Measurements from ENCODE around the gene KLK1. TPM values are rescaled to one million over a fixed set of nuclear protein-coding genes. Genes with fewer than 3 reads are reported as not detected.
"Not testable (repeated sequence)": the region's sequence is repeated elsewhere in the genome, so short reads cannot be mapped to it uniquely, and the experiment has no call there.

Gene KLK1
- total and polyA plus RNA-seq, 4 donors, result 0.25 to 0.92 (median 0.83) TPM; not detected in 1

- Histone ChIP-seq H3K9ac (ENCODE audit: insufficient read depth in 1 of 2, low read length in 2 of 2) (no peak overlapping the region), H3K9me3 (ENCODE audit: control insufficient read depth in 4 of 4, insufficient read depth in 3 of 4, low read length in 3 of 4) (no peaks in the 10 kb centered on the region), H3K27me3 (ENCODE audit: control insufficient read depth in 3 of 3, insufficient read depth in 3 of 3, low read length in 2 of 3) (no peaks in the 10 kb centered on the region), H3K27ac (ENCODE audit: low read depth in 1 of 2, low read length in 1 of 2) (no peak overlapping the region), H3K4me3 (no peak overlapping the region), H3K36me3 (ENCODE audit: control insufficient read depth in 4 of 4, insufficient read depth in 4 of 4, low read length in 4 of 4) (peaks cover 0 to 8% (median 0%) of the 10 kb centered on the region in 4 donors), H3K4me1 (ENCODE audit: control insufficient read depth in 5 of 5, insufficient read depth in 5 of 5, low read length in 5 of 5) (no peaks in the 10 kb centered on the region)
- no peak for TF ChIP-seq CTCF (IDR thresholded peaks at IDR 0.05; ENCODE audit: control extremely low read depth, extremely low read depth)
- ATAC-seq (ENCODE audit: insufficient read depth, low FRiP score) (no peak), DNase-seq (peak in 2 of 3 donors; percentile 33 to 55)
- WGBS, 2 donors, result 91 to 93% methylated on average over 6 of the region's 6 CpGs
Observed at GRCh38 chr19:50790922-50791467, 32.6 kb downstream of the KLK1 start.

GRCh38 chr19:50790396-50790795 is 33.2 kb downstream of the KLK1 start, which contains the start of gene ACP4:
TSS of gene ACP4 (plus strand) at chr19:50790415. CDS start at chr19:50790415, 0 bp downstream.
- Histone ChIP-seq H3K9me3 (ENCODE audit: control insufficient read depth in 4 of 4, insufficient read depth in 3 of 4, low read length in 3 of 4) (no peaks in the 10 kb centered on the region), H3K9ac (ENCODE audit: insufficient read depth in 1 of 2, low read length in 2 of 2) (no peak within 1 kb of the TSS), H3K27ac (ENCODE audit: low read depth in 1 of 2, low read length in 1 of 2) (no peak within 1 kb of the TSS), H3K36me3 (ENCODE audit: control insufficient read depth in 4 of 4, insufficient read depth in 4 of 4, low read length in 4 of 4) (peaks cover 0 to 3% (median 0%) of the 10 kb centered on the region in 4 donors), H3K4me1 (ENCODE audit: control insufficient read depth in 5 of 5, insufficient read depth in 5 of 5, low read length in 5 of 5) (no peaks in the 10 kb centered on the region), H3K4me3 (no peak within 1 kb of the TSS), H3K27me3 (ENCODE audit: control insufficient read depth in 3 of 3, insufficient read depth in 3 of 3, low read length in 2 of 3) (no peaks in the 10 kb centered on the region)
- 86 to 95% methylated on average over 15 of the region's 15 CpGs for WGBS, 2 donors
- TF ChIP-seq CTCF (IDR thresholded peaks at IDR 0.05; ENCODE audit: control extremely low read depth, extremely low read depth), result no peak
- DNase-seq (no peak), ATAC-seq (ENCODE audit: insufficient read depth, low FRiP score) (no peak)

- ATAC-seq (ENCODE audit: insufficient read depth, low FRiP score) (no peak), DNase-seq (no peak)
- no peaks in the 10 kb centered on the region for H3K9me3 ChIP-seq (ENCODE audit: control insufficient read depth in 4 of 4, insufficient read depth in 3 of 4, low read length in 3 of 4)
- H3K4me1 ChIP-seq (ENCODE audit: control insufficient read depth in 5 of 5, insufficient read depth in 5 of 5, low read length in 5 of 5), result no peaks in the 10 kb centered on the region
- TF ChIP-seq CTCF (IDR thresholded peaks at IDR 0.05; ENCODE audit: control extremely low read depth, extremely low read depth), result no peak
- H3K4me3 ChIP-seq, result no peak overlapping the region
- H3K9ac ChIP-seq (ENCODE audit: insufficient read depth in 1 of 2, low read length in 2 of 2), result no peak overlapping the region
- no peak overlapping the region for H3K27ac ChIP-seq (ENCODE audit: low read depth in 1 of 2, low read length in 1 of 2)
- H3K27me3 ChIP-seq (ENCODE audit: control insufficient read depth in 3 of 3, insufficient read depth in 3 of 3, low read length in 2 of 3), result peaks cover 0 to 9% (median 6%) of the 10 kb centered on the region in 3 donors
- WGBS, 2 donors, result 87 to 90% methylated on average over 12 of the region's 12 CpGs
- no peaks in the 10 kb centered on the region for H3K36me3 ChIP-seq (ENCODE audit: control insufficient read depth in 4 of 4, insufficient read depth in 4 of 4, low read length in 4 of 4)
Observed at GRCh38 chr19:50785329-50785728, 38.3 kb downstream of the KLK1 start.

- H3K4me3 ChIP-seq, result no peak overlapping the region
- no peaks in the 10 kb centered on the region for H3K36me3 ChIP-seq (ENCODE audit: control insufficient read depth in 4 of 4, insufficient read depth in 4 of 4, low read length in 4 of 4)
- no peaks in the 10 kb centered on the region for H3K9me3 ChIP-seq (ENCODE audit: control insufficient read depth in 4 of 4, insufficient read depth in 3 of 4, low read length in 3 of 4)
- H3K27ac ChIP-seq (ENCODE audit: low read depth in 1 of 2, low read length in 1 of 2), result no peak overlapping the region
- H3K9ac ChIP-seq (ENCODE audit: insufficient read depth in 1 of 2, low read length in 2 of 2), result no peak overlapping the region
- no peaks in the 10 kb centered on the region for H3K4me1 ChIP-seq (ENCODE audit: control insufficient read depth in 5 of 5, insufficient read depth in 5 of 5, low read length in 5 of 5)
- ATAC-seq (ENCODE audit: insufficient read depth, low FRiP score) (no peak), DNase-seq (no peak)
- H3K27me3 ChIP-seq (ENCODE audit: control insufficient read depth in 3 of 3, insufficient read depth in 3 of 3, low read length in 2 of 3), result peaks cover 0 to 15% (median 12%) of the 10 kb centered on the region in 3 donors
- 94 to 99% methylated on average over 3 of the region's 3 CpGs for WGBS, 2 donors
- no peak for TF ChIP-seq CTCF (IDR thresholded peaks at IDR 0.05; ENCODE audit: control extremely low read depth, extremely low read depth)
Observed at GRCh38 chr19:50784710-50785109, 38.9 kb downstream of the KLK1 start.

GRCh38 chr19:50783848-50784152 is 39.8 kb downstream of the KLK1 start:
- H3K36me3 ChIP-seq (ENCODE audit: control insufficient read depth in 4 of 4, insufficient read depth in 4 of 4, low read length in 4 of 4); H3K9ac ChIP-seq (ENCODE audit: insufficient read depth in 1 of 2, low read length in 2 of 2); H3K9me3 ChIP-seq (ENCODE audit: control insufficient read depth in 4 of 4, insufficient read depth in 3 of 4, low read length in 3 of 4); H3K4me1 ChIP-seq (ENCODE audit: control insufficient read depth in 5 of 5, insufficient read depth in 5 of 5, low read length in 5 of 5); H3K4me3 ChIP-seq; H3K27ac ChIP-seq (ENCODE audit: low read depth in 1 of 2, low read length in 1 of 2); ATAC-seq (ENCODE audit: insufficient read depth, low FRiP score); DNase-seq: not testable (repeated sequence)
- 31 to 34% methylated on average over 8 of the region's 8 CpGs for WGBS, 2 donors
- H3K27me3 ChIP-seq (ENCODE audit: control insufficient read depth in 3 of 3, insufficient read depth in 3 of 3, low read length in 2 of 3), result peaks cover 0 to 24% (median 22%) of the 10 kb centered on the region in 3 donors

All from lung (tissue), 12 donors.